Measurements from ENCODE around the gene WDR54.
A peak's percentile ranks its signal among the peaks of the same experiment; 100 is the strongest.
"Not testable (repeated sequence)": the region's sequence is repeated elsewhere in the genome, so short reads cannot be mapped to it uniquely, and the experiment has no call there.

The WDR54 gene

DNA sequence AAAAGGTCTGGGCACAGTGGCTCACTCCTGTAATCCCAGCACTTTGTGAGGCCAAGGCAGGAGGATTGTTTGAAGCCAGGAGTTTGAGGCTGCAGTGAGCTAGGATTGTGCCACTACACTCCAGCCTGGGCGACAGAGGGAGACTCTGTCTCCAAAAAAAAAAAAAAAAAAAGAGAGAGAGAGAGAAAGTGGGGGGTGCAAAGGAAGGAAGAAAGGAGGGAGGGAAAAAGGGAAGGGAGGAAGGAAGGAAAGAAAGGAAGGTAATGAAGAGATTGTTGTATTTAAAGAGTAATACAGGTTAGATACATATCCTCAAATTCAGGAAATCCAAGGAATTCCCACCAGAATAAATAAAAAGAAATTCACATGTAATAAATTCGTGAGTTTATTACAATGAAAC lies 19.6 kb upstream of the WDR54 start:
- DNase-seq (ENCODE audit: insufficient read length, low spot score) (no peak), FAIRE-seq (no peak)

DNA sequence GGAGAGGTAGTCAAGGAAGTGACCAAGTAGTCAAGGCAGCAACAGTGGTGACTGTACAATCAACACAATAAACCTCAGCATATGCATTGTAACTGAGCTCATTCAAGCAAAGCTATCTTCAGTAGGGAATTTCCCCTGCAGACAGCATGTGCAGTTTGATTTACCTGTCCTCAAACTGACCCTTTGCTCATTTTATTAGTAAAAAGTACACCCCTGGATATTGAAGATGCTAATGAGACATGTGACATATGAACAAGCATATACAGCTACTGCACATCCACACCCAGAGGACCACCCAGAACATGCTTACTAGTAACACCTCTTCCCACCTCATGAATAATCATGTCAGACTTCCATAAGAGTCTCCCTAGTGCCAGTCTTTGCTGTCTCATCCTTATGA lies 15.5 kb upstream of the WDR54 start:
- DNase-seq (ENCODE audit: insufficient read length, low spot score) (no peak), FAIRE-seq (no peak)

DNA sequence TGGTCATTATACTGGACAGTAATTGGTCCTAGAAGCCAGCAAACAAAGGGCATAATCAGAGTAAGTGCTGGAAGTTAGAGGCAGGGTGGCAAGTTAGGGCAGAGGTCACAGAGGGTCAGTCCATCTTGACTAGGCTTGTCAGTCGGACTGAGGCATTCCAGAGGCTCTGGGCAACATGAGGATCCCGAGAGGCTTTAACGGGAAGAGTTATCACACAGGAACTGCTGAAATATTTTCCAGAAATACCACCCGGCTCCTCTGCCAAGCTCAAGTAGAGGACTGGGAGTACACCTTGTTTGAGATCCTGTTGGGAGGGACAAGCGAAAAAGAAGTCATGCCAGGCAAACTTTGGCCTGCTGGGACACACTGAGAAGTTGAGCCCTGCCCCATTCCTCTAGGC lies 13.8 kb upstream of the WDR54 start:
- DNase-seq (ENCODE audit: insufficient read length, low spot score) (no peak), FAIRE-seq (no peak)

DNA sequence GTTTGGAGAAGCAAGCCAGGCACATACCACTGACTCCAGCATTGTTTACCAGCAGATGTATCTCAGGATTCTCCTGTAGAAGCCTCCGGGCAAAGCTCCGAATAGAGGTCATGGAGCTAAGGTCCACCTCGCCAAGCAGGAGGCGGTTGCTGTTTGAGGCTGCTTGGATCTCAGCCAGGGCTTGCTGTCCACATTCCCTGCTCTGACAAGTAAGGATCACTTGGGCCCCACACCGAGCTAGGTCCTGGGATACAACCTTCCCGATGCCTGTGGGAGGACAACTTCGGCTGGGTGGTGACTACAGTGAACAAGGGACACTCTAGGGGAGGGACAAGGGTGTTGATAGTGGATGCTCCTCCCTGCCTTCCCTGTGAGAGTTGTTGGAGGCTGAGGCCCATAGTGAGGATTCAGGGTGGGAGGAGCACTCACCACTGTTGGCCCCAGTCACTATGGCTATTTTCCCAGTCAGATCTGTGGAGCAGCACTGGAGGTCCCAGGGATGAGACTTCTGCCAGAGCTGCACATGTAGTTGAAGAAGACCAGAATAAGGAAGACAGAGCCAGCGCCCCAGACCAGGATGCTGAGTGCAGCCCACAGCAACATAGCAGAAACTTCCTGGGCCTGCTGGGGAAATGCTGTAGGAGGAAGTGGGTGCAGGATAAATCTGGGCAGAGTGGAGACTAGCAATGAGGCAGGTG lies 8.4 kb upstream of the WDR54 start:
- DNase-seq (ENCODE audit: insufficient read length, low spot score) (no peak), FAIRE-seq (no peak)

DNA sequence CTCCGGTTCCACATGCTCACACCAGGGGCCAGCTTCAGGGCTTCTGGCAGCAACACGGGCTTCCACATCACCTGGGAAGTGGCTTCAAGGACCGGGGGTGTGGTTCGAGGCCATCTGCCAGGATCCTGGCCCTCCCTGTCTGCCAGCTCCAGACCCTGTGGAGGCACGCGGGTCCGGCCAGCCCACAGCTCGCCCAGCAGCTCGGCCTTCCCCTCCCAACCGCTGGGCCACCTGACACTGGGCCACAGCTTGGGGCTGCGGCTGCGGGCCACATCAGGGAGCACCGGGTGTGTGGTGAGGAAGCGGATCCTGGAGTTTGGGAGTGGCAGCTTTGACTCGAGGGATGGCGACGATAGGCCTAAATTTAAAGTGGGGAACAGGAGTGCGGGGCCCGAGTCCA lies 7.1 kb upstream of the WDR54 start:
- FAIRE-seq, result no peak
- DNase-seq (ENCODE audit: insufficient read length, low spot score), result no peak

DNA sequence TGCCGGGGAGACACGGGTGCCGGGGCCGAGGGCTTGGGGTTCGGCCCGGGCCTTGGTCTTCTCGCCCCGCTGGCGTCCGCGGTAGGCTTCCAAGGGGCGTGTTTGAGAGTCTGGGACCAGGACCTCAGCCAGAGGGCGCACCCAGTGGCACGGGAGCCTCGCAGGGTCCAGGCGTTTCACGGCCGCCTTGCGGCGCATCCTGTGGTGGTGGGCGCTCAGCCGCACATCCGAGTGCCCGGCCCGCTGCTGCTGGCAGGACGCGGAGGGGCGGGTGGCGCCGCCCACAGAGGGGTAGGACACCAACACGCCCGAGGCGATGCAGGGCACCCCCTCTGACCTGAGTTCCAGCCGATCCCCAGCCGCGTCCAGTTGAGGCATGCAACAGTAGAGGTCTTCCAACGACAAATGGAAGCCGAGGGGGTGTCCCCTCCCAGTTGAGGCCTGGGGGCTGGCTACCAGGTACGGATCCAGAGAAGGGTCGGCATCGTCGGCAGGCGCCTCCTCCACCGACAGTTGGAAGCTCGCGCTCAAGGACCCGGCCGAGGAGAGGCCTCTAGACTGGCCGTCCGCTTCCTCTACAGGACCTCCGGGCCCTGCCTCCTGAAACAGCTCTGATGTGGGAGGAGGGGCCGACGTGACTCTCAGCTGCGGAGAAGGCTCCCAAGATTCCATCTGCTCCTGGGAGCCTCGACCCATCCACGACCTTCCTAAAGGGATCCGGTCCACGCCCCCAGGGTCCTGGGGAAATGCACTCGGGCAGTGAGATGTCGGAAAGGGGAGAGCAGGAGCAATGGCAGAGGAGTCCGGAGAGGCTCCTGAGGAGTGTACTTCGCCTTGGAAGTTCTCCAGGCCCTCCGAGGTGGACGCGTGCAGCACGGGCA lies 6.4 kb upstream of the WDR54 start:
- DNase-seq (ENCODE audit: insufficient read length, low spot score) (no peak), FAIRE-seq (peak; percentile 72)

DNA sequence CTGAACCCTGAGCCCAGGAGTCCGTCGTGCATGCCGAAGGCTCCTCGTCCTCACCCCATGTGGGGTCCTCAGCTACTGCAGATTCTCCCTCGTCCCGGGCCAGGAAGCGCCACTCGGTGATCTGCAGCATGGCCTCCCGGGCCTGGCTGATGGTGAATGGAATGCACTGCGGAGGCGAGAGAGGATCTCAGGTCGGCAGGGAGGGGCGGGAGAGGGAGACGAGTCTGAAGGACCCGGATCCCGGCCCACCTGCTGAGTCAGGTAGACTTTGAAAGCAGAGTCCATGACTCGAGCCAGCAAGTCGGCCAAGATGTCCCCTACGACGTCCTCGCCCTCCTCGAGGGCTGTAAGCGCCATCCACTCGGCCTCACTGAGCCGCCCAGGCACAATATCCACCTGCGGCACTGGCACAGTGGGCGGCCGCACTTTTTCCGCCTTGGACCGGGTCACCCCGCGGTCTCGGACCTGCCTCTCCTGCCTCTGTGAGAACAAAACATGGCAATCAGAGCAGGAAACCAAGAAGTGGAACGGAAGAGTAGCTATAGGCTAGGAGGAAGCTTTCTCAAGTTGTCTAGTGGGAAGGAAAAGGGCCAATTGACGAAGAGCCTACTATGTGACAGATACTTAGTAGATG lies 5.7 kb upstream of the WDR54 start:
- FAIRE-seq (no peak), DNase-seq (ENCODE audit: insufficient read length, low spot score) (no peak)

DNA sequence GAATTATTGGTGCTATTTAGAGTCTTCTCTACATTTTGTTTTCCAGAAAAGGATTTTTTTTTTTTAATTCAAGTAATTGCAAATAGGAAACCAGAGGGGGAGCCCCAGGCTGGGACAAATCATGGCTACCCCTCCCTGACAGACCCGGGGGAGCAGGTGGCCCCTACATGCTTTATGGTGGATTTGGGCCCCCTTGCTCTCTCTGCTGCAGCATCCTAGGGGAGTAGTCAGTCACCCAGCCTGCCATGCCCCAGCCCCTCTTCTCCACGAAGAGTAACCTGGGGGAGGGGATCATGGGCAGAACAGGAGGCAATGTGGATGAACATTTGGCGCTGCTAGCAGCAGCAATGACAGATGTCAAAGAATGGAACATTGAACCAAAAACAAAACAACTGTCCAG lies 4.8 kb upstream of the WDR54 start:
- no peak for DNase-seq (ENCODE audit: insufficient read length, low spot score)
- FAIRE-seq, result no peak

DNA sequence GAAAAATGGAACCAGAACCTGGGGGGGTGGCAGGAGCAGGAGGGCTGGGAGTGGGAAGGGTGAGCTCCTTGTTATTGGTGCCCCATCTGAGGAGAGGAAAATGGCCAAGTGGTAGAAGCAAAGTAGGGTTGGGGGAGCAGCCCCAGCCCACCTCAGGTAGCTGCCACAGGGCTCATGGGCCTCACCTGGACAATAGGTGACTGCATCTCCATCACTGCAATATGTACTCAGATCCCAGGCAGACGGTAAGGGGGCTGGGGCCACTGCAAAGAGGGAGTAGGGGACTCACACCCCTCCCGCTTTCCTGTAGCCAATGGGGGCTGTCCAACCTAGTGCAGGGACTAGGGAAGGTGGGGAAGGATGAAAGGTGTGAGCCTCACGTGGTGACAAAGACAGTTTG lies 4.3 kb upstream of the WDR54 start:
- DNase-seq (ENCODE audit: insufficient read length, low spot score), result no peak
- no peak for FAIRE-seq

DNA sequence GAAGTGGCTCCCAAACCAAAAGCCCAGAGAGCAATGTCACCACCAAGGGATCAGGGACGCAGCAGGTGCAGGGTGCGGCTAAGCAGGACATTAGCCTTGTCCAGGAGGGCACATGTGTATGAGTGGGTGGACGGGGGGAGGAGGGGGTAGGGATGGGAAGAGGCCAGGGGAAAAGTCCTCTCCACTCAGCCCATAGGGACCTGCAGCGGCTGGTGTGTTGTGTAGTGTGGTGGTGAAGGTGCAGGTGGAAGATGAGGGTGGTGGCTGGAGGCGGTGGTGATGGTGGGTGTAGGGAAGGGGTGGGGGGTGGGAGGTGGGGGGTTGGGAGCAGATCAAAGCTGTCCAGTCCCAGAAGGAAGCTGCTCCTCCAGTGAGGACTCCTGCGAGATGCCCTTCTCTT lies 3.8 kb upstream of the WDR54 start:
- FAIRE-seq, result no peak

DNA sequence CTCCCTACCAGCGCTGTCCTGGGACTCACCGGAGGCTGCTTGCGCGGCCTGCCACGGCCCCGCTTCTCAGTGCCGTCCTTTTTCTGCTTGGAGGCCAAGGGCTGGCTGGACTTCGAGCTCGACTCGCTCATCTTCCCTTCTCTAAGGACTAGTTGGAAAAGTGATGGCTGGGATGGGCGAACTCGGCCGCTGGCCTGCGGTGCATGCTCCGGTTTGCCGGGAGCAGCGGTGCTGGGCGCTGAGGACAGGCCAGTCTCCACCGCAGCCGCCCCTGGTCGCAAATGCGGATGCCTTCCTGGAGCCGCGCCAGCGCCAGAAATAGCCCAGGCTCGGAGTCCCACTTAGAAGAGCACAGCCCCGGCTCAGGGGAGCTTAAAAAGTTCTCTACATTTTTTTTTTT lies 3.2 kb upstream of the WDR54 start:
- FAIRE-seq, result no peak
- no peak for DNase-seq (ENCODE audit: insufficient read length, low spot score)

More for the DNA sequence above, 3.8 kb upstream of the WDR54 start:
- DNase-seq (ENCODE audit: insufficient read length, low spot score), result no peak

DNA sequence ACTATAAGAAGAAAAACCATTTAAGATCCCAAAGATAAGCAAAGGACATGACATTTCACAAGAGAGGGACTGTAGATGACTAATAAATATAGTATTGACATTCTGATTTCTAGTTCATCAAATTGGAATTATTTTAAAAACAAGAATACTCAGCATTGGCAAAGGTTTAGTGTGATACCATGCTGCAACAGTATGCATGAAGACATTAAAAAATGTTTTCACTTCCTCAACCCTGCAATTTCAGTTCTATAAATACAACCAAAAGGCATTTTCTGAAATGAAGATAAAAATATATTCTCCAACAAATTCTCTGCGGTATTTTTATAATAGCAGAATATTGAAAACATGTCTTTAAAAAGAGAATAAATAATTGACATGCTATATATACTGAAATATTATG lies 2.2 kb upstream of the WDR54 start:
- DNase-seq (ENCODE audit: insufficient read length, low spot score) (no peak), FAIRE-seq (no peak)

DNA sequence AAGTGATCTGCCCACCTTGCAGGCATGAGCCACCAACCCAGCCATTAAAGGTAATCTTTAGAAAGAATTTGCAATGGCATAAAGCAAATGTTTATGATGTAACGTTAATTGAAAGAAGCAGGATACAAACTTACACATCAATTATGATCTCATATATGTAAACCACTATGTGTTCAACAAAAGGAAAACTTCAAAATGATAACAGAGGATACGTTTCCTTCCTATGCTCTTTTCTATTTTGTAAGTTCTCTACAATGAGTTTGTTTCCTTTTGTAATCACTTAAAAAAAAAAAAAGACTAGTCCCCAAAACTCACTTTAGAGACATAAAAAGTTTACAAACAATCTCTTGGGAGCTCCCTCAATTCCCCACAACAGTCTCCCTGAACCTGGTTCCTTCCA lies 1.5 kb upstream of the WDR54 start:
- DNase-seq (ENCODE audit: insufficient read length, low spot score), result no peak
- no peak for FAIRE-seq

DNA sequence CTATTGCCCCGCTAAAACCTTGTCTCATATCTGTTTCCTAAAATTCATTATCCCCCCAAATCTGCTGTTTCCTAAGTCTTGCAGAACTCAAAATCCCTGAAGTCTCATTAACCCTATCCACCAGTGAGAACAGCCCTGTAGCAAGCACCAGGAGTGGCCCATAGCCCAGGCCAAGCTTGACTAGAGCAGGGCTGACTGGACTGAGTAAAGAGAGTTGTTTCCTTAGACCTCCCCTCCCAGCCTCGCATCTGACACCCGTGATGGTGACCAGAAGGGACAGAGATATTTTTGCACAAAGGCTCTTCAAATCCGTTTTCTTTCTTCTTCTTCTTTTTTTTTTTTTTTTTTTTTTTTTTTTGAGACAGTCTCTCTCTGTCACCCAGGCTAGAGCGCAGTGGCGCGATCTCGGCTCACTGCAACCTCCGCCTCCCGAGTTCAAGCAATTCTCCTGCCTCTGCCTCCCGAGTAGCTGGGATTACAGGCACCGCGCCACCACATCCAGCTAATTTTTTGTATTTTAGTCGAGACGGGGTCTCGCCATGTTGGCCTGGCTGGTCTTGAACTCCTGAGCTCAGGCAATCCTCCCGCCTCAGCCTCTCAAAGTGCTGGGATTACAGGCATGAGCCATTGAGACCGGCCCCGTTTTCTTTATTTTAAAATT lies 957 bp upstream of the WDR54 start:
- DNase-seq (ENCODE audit: insufficient read length, low spot score); FAIRE-seq: not testable (repeated sequence)

DNA sequence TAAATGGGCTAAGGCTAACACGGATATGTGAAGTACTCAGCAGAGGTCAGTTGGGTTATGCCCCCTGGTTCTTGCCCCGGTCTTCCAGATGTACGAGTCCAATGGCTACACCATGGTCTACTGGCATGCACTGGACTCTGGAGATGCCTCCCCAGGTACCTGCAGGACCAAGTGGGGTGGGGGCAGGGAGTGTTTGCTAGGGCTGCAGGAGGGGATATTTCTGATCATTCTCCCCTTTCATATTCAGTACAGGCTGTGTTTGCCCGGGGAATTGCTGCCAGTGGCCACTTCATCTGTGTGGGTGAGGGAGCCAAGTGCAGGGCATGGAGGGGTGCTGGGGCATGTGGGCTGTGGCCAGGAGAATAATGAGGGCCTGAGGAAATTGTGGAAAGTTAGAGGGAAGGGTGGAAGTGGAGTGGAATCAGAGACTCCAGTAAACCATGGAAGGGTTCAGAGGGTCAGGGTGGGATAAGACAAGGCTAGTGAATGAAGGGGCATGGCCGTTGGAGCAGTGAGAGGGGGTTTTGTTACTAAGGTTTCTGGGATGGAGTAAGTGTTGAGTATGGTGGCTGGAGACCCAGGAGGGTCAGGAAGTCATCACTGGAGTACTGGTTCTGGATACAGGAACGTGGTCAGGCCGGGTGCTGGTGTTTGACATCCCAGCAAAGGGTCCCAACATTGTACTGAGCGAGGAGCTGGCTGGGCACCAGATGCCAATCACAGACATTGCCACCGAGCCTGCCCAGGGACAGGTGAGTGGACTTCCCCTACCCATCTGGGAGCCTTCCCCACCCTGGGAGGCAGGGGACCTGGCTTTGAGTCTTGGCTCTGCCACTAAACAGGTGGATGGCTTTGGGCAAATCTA lies 1.9 kb downstream of the WDR54 start:
- DNase-seq (ENCODE audit: insufficient read length, low spot score) (no peak), FAIRE-seq (no peak)

DNA sequence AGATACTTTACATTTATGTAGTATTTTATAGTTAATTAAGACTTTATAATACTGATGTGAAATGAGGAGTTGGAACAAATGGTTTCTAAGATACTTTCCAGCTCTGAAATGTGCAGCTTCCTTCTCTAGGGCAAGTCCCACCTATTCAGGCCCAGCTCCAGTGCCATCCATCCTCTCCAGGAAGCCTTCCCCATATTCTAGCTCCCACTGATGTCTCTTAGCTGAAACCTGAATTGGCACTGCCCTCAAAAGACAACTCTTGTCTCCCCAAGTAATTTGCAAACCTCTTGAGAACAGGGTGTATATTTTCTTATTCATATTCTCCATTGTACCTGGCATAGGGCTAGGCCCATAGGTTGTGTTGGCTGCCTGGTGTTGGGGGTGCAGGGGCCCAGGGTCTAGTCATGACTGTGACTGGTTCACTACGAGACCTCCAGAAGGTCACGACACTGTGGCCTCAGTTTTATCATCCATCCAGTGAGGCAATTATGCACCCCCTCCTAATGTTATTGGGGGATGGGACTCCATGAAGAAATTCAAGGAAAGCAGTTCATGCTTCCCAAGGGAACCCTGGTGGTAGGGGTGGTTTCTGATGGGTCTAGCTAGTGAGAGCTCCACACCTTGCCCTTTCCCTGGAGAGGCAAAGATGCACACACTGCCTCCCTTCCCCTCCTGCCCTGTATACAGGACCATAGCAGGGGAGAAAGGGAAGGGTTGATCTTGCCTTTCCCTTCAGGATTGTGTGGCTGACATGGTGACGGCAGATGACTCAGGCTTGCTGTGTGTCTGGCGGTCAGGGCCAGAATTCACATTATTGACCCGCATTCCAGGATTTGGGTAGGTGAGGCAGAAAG lies 2.8 kb downstream of the WDR54 start:
- FAIRE-seq, result no peak
- DNase-seq (ENCODE audit: insufficient read length, low spot score), result no peak

DNA sequence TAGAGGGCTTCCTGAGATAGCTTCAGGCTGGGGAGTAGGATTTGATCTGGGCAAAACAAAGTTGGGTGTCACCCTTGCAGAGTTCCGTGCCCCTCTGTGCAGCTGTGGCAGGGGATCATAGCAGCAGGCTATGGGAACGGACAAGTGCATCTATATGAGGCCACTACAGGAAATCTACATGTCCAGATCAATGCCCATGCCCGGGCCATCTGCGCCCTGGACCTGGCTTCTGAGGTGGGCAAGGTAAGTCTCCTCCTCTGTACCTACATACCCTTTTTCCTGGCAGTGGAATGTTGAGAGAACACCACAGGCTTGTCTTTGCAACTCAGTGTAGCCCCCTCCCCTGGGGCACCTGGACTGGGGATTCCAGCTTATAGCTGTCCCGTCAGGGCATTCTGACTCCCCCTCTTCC lies 3.5 kb downstream of the WDR54 start:
- FAIRE-seq (no peak), DNase-seq (ENCODE audit: insufficient read length, low spot score) (no peak)

DNA sequence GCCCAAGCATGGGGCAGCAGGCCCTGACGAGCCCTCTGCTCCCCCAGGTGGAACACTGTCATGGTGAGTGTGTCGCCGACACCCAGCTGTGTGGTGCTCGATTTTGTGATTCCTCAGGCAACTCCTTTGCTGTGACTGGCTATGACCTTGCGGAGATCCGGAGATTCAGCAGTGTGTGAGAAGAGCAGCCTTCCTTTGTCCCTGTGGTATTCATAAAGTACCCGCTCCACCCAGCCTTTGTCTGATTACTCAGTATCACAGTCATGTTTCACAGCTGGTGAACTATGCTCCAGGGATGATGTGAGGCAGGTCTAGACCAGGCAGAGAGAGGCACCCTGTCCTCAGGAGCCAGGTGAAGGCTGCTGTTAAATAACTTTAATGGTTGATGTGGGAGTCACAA lies 4.0 kb downstream of the WDR54 start:
- no peak for FAIRE-seq
- DNase-seq (ENCODE audit: insufficient read length, low spot score), result no peak

DNA sequence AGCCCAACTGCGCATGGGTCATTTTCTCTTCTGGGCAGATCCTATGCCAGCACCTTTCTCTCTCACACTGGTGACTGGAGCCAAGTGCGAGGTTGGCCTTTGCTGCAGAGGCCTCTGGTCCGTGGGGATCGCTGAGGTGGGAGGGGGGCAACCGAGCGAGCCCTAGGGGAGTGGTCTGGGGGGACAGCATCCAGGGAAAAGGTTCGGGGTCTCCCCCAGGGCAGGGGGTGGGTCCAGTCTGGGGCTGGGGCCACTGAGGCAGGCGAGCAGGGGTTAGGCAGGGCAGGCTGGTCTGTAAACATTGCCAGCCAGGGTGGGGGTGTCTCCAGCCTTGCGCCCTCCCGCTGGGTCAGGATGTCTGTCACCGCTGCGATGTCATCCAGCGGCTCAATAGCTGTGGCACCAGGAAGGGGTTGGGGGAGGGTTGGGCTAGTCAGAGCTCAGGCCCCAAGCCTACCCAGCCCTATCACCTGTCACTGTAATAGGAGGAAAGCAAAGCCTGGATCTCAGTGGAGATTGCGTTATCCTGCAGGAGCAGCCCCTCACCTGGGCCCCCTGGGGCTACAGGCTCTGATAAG lies 4.7 kb downstream of the WDR54 start:
- FAIRE-seq, result no peak
- no peak for DNase-seq (ENCODE audit: insufficient read length, low spot score)

All from GM19239 (cell line).